Measurements from ENCODE around the gene NEU2.

Gene NEU2

DNA sequence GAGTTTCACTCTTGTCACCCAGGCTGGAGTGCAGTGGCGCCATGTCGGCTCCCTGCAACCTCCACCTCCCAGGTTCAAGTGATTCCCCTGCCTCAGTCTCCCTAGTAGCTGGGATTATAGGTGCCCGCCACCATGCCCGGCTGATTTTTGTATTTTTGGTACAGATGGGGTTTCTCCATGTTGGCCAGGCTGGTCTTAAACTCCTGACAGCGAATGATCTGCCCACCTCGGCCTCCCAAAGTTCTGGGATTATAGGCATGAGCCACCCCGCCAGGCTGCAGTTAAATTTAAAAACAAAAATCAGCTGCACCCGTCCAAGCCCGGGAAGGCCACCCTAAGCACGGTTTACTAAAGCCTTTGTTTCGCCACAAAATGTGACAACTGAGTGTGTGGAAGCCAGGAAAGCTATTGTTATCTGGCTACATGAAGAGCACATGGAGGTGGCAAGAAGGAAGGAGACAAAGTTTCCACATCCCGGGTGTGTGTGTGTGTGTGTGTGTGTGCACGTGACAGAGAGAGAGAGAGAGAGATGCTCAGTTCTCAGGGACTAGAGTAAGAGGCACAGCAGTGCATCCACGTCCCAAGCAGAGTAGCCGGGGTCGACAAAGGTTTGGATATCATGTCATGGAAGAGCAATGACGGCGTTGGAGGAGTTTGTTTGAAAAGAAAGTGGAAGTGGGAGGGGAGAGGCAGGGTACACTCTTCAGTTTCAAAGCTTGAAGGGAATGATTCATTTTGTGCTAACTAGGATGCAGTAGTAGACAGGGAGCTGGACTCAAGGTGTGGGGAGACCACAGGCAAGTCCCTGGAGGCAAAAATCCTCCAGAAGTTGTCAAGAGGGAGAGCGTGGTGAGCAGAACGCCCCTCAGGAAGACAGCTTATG lies 47.7 kb downstream of the NEU2 start:
- peak in 1 of 2 donors; percentile 25 for DNase-seq

DNA sequence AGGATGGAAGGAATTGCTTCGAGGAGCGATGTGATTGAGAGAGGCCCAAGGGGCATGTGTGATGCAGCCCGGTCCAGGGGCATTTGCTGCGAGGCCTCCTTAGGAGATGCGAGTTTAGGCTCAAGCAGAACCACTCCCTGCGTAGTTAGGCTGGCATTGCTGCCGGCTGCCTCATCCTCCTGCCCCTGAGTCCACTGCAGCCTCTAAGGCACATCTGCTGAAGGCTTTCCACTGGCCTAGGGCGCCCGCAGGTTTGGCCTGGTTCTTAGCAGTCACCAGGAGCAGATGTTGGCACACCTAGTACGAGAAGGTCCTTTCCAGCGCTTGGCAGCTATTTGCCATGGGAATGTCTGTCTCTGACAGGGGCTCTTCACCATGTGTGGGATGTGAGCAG lies 48.4 kb downstream of the NEU2 start:
- no peak for DNase-seq

DNA sequence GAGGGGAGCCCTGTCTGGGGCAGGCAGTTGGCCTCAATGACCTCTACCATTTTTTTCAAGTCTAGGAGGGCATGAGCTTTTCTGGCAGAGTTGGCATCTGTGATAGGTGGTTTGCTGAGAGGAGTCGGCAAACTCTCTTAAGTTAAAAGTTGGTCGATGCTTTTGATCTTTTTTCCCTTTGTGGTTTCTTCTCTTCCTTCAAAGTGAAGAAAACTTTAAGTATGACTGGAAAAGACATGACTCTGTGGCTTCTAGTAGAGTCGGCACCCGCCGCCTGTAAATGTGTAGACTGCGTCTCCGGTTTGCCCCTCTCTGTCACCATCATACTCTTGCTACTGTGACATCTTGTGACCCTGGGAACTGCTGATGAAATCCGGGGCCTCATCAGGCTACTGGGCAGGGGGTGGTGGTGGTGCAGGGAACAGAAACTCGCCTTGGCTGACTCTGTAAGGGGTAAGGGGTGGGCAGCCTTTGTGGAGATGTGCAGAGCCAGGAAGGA lies 48.8 kb downstream of the NEU2 start:
- no peak for DNase-seq

DNA sequence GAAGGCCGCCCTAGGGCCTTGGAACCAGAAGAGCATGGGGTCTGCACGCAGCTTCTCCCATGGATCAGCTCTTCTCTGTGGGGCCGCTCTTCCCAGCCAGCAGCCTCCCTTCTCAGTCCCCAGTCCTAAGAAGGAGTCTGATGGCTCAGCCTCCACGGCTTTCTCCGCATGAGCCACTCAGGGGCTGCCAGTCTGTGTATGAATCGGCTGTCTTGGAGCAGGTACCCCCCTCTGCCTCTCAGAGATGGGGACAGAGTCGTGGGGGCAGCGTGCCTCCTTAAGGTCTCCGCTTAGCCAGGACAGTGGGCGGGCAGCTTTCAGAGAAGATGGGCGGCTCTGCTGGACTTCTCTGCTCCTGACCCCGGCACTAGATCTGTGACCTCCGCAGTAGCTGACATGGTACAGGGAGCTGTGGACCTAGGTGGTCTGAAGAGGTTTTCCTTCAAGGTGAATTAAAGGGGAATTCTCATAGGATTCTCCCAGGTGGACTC lies 49.3 kb downstream of the NEU2 start:
- DNase-seq = no peak

DNA sequence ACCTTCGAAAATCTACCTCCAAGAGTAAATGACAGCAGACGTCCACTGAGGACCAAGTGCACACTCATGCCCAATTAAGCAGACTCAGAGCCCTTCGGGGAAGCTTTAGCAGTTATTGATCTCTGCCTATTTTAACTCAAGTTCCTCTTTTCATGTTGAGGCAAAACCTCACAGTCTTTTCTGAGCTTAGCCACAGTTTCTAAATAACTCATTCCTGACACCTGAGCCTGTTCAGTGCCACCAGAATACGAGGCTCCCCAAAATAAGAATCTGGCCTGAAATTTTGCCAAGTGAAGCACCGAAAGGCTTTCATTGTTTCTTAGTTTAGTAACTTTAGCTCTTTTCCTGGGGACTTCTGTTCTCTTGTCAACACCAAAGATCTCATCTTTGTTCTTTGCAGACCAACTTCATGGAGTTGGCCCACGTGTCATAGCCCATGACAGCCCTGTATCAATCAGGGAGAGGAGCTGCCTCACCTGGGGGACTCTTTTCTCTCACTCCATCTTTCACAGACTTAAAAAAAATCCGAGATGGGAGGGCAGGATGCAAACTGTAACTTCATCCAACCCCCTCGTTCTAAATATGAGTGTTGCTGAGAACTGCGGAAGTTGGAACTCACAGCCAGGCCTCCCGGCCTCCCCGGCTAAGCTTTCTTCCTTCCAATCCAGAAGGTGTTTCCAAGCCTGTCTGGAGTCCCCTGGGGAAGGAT lies 49.9 kb downstream of the NEU2 start:
- peak in 1 of 2 donors; percentile 21 for DNase-seq

DNA sequence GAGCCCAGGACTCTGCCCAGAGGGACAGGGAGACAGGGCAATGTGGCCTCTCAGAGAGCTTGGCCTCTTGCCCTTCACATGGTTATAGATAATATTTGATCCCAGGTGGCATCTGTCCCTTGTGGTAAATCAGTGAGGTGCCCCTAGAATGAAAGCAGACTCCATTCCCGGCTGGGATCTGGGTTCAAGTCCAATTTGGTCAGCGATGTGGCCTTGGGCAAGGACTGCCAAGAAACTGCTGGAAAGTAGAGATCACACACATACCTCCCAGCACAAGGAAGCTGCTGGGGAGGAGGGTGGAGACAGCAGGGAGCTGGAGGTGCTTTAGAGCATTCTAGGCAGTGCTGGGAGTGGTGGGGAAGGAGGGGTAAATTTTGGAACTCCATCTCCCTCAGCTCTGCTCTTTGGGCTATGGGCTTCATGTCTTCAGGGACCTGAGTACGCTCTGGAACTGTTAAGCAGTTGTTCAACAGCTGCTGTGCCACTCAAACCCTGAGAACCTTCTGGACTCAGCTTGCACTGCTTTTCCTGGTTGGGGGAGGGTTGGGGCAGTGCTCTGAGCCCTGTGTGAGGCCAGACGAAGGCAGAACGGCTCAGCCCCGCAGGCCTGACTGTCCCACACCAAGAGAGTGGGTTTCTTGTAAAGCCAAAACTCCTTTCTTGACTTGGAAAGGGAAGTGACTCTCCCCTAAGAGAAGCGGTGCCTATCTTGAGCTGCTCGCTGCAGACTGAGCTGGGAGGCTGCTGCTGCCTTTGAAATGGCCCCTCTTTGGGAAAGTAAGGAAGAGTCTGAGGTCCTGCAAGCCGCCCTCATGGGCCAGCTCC lies 50.7 kb downstream of the NEU2 start:
- DNase-seq = no peak

DNA sequence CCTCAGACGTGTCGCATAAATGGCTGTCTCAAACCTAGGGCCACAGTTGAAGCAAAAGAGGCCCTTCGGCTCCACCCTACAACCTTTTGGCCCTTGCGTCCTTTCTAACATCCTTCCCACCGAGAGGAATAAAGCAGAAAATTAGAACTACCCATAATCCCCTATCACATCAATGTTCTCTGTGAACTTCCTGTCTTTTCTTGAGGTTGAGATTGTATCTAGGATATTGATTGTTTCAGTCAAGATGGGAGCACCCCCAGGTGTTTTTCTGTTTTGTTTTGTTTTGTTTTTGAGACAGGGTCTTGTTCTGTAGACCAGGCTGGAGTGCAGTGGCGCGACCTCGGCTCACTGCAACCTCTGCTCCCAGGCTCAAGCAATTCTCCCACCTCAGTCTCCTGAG lies 51.3 kb downstream of the NEU2 start:
- no peak for DNase-seq

DNA sequence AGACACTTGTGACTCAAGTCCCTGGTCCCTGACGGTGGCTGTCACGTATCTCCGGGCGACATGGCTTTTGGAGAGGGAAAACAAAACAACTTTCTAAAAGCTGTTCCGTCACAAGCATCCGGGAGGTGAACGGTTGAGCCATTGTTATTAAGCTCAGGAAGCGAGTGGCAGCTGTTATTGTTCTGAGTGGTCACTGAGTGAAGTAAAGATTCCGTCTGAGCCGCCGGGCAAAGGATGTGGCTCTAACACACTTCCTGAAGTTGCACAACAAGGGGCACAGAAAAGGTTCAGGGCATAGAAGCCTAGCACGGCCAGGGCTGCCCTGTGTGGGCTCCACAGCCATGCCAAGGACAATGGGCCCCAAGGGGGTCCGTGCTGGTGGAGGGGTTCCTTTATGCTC lies 52.0 kb downstream of the NEU2 start:
- peak in 1 of 2 donors; percentile 85 for DNase-seq
